ENCODE results near the gene EPM2A. TPM values are rescaled to one million over a fixed set of nuclear protein-coding genes. Genes with fewer than 3 reads are reported as not detected.
A peak's percentile ranks its signal among the peaks of the same experiment; 100 is the strongest.

EPM2A gene
- total RNA-seq, 1 experiment from 2014 or later: 6.4 TPM

- H3K4me2 ChIP-seq (ENCODE audit: low read length): no peak overlapping the region
- no peak overlapping the region for H2AFZ ChIP-seq (ENCODE audit: low read depth, low read length, poor library complexity, severe bottlenecking)
- intact Hi-C loops (cut with micrococcal nuclease): no loop called here
Observed at GRCh38 chr6:145756170-145756662, 20.9 kb upstream of the EPM2A start.

DNA sequence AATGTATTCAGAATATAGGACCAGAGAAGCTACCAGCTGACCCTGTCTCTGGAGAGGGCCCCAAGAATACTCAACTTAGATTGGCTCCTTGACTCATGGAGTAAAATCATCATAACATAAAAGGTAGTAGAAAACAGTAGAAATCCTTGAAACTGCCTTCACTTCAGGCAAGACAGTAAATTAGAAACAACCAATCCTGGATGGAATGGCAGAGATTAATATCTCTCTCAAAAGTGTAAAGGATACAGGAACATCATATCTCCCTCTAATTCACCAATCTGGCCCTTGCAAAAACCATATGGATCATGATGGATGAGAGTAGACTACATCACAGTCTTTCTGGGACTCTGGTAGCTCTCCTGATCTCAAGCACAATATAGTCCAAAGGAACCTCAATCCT lies 20.4 kb upstream of the EPM2A start:
- no peaks in the 10 kb centered on the region for H3K27me3 ChIP-seq (ENCODE audit: insufficient read depth, low read length)
- H3K4me3 ChIP-seq (replicated peaks in 1 of 2; ENCODE audit: low read depth in 1 of 2, low read length in 2 of 2): no peak overlapping the region
- ChIA-PET CTCF (no interaction called here), POLR2A (no interaction called here), RAD21 (ENCODE audit: low non-redundant PET in 1 of 2, low total read pairs in 2 of 2, uncharacterized antibody in 2 of 2, unreplicated experiment in 2 of 2) (no interaction called here)
- no peaks in the 10 kb centered on the region for H4K20me1 ChIP-seq (ENCODE audit: insufficient read depth)
- H3K9me3 ChIP-seq (ENCODE audit: control insufficient read depth in 1 of 2, insufficient read depth in 1 of 2, low read depth in 1 of 2, low read length in 2 of 2): no peaks in the 10 kb centered on the region
- H3K4me1 ChIP-seq (ENCODE audit: control insufficient read depth in 1 of 2, insufficient read depth in 2 of 2, low read length in 2 of 2): no peaks in the 10 kb centered on the region
- ATAC-seq: no peak
- intact Hi-C loops (cut with micrococcal nuclease): no loop called here
- H3K4me2 ChIP-seq (ENCODE audit: low read length): no peak overlapping the region
- no peaks in the 10 kb centered on the region for H3K36me3 ChIP-seq (ENCODE audit: control insufficient read depth in 1 of 2, insufficient read depth in 2 of 2, low read length in 2 of 2)
- DNase-seq (ENCODE audit: low read depth, low spot score): no peak
- H2AFZ ChIP-seq (ENCODE audit: low read depth, low read length, poor library complexity, severe bottlenecking): no peak overlapping the region
- no peaks in the 10 kb centered on the region for H3K79me2 ChIP-seq (ENCODE audit: insufficient read depth, low read length)
- no peak overlapping the region for H3K9ac ChIP-seq (ENCODE audit: low read length)
- no TSS peak for BruUV-seq (replicated peaks)
- H3K27ac ChIP-seq (ENCODE audit: low read depth, low read length): no peak overlapping the region
- H3K9me2 ChIP-seq (ENCODE audit: insufficient read depth): no peaks in the 10 kb centered on the region; the same call in 1 of the 2 replicates
- TF ChIP-seq POLR2AphosphoS5 (IDR thresholded peaks at IDR 0.05; ENCODE audit: low read depth, low read length): no peak
- no peak for TF ChIP-seq EZH2phosphoT487 (IDR thresholded peaks at IDR 0.05; ENCODE audit: borderline replicate concordance)
- no peak for TF ChIP-seq POLR2A (IDR thresholded peaks at IDR 0.05; ENCODE audit: borderline replicate concordance, extremely low read depth, insufficient read depth, insufficient read length)
- no peak for TF ChIP-seq EZH2 (IDR thresholded peaks at IDR 0.05)
- TF ChIP-seq SP1 (IDR thresholded peaks at IDR 0.05; ENCODE audit: low read depth): no peak
- TF ChIP-seq ATF3 (IDR thresholded peaks at IDR 0.05): no peak
- no peak for TF ChIP-seq TCF7L2 (IDR thresholded peaks at IDR 0.05; ENCODE audit: borderline replicate concordance, extremely low read depth, insufficient read depth, insufficient read length)
- TF ChIP-seq ZNF274 (IDR thresholded peaks at IDR 0.05; ENCODE audit: low read depth, low read length): no peak
- no peak for TF ChIP-seq JUND (IDR thresholded peaks at IDR 0.05)
- no peak for TF ChIP-seq FOSL1 (IDR thresholded peaks at IDR 0.05; ENCODE audit: low read depth)
- no peak for TF ChIP-seq EGR1 (IDR thresholded peaks at IDR 0.05; ENCODE audit: low read depth)
- TF ChIP-seq ELF1 (IDR thresholded peaks at IDR 0.05; ENCODE audit: borderline replicate concordance, low read depth): no peak
- TF ChIP-seq ZFX (IDR thresholded peaks at IDR 0.05): no peak

More at GRCh38 chr6:145756170-145756662, 20.9 kb upstream of the EPM2A start:
- H3K27ac ChIP-seq (ENCODE audit: low read depth, low read length): no peak overlapping the region
- H3K4me3 ChIP-seq (replicated peaks in 1 of 2; ENCODE audit: low read depth in 1 of 2, low read length in 2 of 2): no peak overlapping the region
- DNase-seq (ENCODE audit: low read depth, low spot score) (no peak), ATAC-seq (no peak)
- H3K9ac ChIP-seq (ENCODE audit: low read length): no peak overlapping the region
- H3K27me3 ChIP-seq (ENCODE audit: insufficient read depth, low read length): no peaks in the 10 kb centered on the region
- no peaks in the 10 kb centered on the region for H3K79me2 ChIP-seq (ENCODE audit: insufficient read depth, low read length)
- RAD21 ChIA-PET (ENCODE audit: low non-redundant PET in 1 of 2, low total read pairs in 2 of 2, uncharacterized antibody in 2 of 2, unreplicated experiment in 2 of 2): no interaction called here
- no peaks in the 10 kb centered on the region for H4K20me1 ChIP-seq (ENCODE audit: insufficient read depth)
- TF ChIP-seq ELF1 (IDR thresholded peaks at IDR 0.05; ENCODE audit: borderline replicate concordance, low read depth) (no peak), ATF3 (IDR thresholded peaks at IDR 0.05) (peak; percentile 19; the same call in 1 of the 2 replicates), ZBTB33 (IDR thresholded peaks at IDR 0.05; ENCODE audit: extremely low read depth, insufficient replicate concordance, low read length) (no peak)
- CTCF ChIA-PET: no interaction called here
- BruUV-seq (replicated peaks): no TSS peak
- H3K9me2 ChIP-seq (ENCODE audit: insufficient read depth): no peaks in the 10 kb centered on the region; the same call in 1 of the 2 replicates
- H3K4me1 ChIP-seq (ENCODE audit: control insufficient read depth in 1 of 2, insufficient read depth in 2 of 2, low read length in 2 of 2): no peaks in the 10 kb centered on the region
- POLR2A ChIA-PET: no interaction called here
- no peaks in the 10 kb centered on the region for H3K9me3 ChIP-seq (ENCODE audit: control insufficient read depth in 1 of 2, insufficient read depth in 1 of 2, low read depth in 1 of 2, low read length in 2 of 2)
- H3K36me3 ChIP-seq (ENCODE audit: control insufficient read depth in 1 of 2, insufficient read depth in 2 of 2, low read length in 2 of 2): no peaks in the 10 kb centered on the region
